Panc1 (cell line): ENCODE data around the gene INTS4. TPM values are rescaled to one million over a fixed set of nuclear protein-coding genes. Genes with fewer than 3 reads are reported as not detected.
"Not testable (repeated sequence)": the region's sequence is repeated elsewhere in the genome, so short reads cannot be mapped to it uniquely, and the experiment has no call there.

Experiments
- ATAC-seq: fragments of 200-7000 bp; cut with Tn5 transposase; 2 replicates; pipeline ENCODE4 v1.9.1; 2020; ENCODE audit warnings: mild to moderate bottlenecking, moderate library complexity
- BruUV-seq: library from RNA; stranded (reverse); fragments of 400-500 nt; replicated peaks from 2 replicates; lab custom pipeline; 2021; lab: Mats Ljungman, UMichigan
- CTCF ChIA-PET: fragments of 300-600 bp; sonication (Branson Sonifier 250); formaldehyde crosslinking; loops from one replicate; lab custom pipeline; 2022; ENCODE audit warnings: antibody characterized with exemption; lab: Charles Lee
- POLR2A ChIA-PET: fragments of 300-600 bp; sonication (Branson Sonifier 250); formaldehyde crosslinking; loops from one replicate; lab custom pipeline; 2022; ENCODE audit warnings: antibody characterized with exemption; lab: Charles Lee
- DNase-seq: peaks from one replicate; pipeline ENCODE4 v3.0.0-alpha.2; 2010; ENCODE audit warnings: low read depth, low spot score
- H3K27ac ChIP-seq: 2 replicates; pipeline ENCODE4 v1.5.1; 2011; ENCODE audit warnings: mild to moderate bottlenecking, low read length, inconsistent platforms
- H3K27me3 ChIP-seq: fragments of 200-500 bp; sonication (Bioruptor generic); 2 replicates; pipeline ENCODE4 v1.6.0; 2014; ENCODE audit warnings: low read length, inconsistent platforms; ENCODE audit not compliant: control insufficient read depth, insufficient read depth
- H3K36me3 ChIP-seq: fragments of 200-500 bp; sonication (Bioruptor generic); 2 replicates; pipeline ENCODE4 v1.5.1; 2014; ENCODE audit warnings: inconsistent platforms, mild to moderate bottlenecking, low read length, moderate library complexity; ENCODE audit not compliant: control insufficient read depth, insufficient read depth
- H3K4me1 ChIP-seq: 2 replicates; pipeline ENCODE4 v1.5.1; 2011; ENCODE audit warnings: inconsistent platforms, mild to moderate bottlenecking, low read length, moderate library complexity; ENCODE audit not compliant: control insufficient read depth, insufficient read depth
- H3K4me3 ChIP-seq, 2 experiments: 2 replicates each; pipeline ENCODE4 v1.5.1; 2011 to 2012; ENCODE audit warnings: low read depth in 2 of 2, low read length in 2 of 2, mild to moderate bottlenecking in 2 of 2, inconsistent platforms in 1 of 2, moderate library complexity in 1 of 2
- H3K9me3 ChIP-seq: fragments of 200-500 bp; sonication (Bioruptor generic); 2 replicates; pipeline ENCODE4 v1.5.1; 2014; ENCODE audit warnings: low read depth, mild to moderate bottlenecking, inconsistent platforms, low read length, moderate library complexity; ENCODE audit not compliant: control insufficient read depth, insufficient read depth
- POLR2AphosphoS5 ChIP-seq: IDR thresholded peaks from 2 replicates; pipeline ENCODE4 v1.6.1; 2012; ENCODE audit warnings: mild to moderate bottlenecking, low read depth, low read length, moderate library complexity
- SIN3A ChIP-seq: IDR thresholded peaks from 2 replicates; pipeline ENCODE4 v1.6.1; 2012; ENCODE audit warnings: low read depth, mild to moderate bottlenecking, low read length, moderate library complexity, borderline replicate concordance; ENCODE audit not compliant: insufficient read depth
- TCF7L2 ChIP-seq: IDR thresholded peaks from 2 replicates; pipeline ENCODE4 v1.6.1; 2011; ENCODE audit warnings: mild to moderate bottlenecking, low read depth, low read length, inconsistent platforms
- in situ Hi-C: cut with HindIII; loops from 2 replicates; pipeline ENCODE4 v1.10.0; 2016; ENCODE audit warnings: low sequenced_read_pairs, low pct_unique_long_range_greater_than_20kb
- intact Hi-C: fragments of 100-400 bp; cut with micrococcal nuclease; formaldehyde crosslinking; loops from one replicate; pipeline ENCODE4 v1.10.0; 2022; ENCODE audit not compliant: unreplicated experiment
- total RNA-seq: library from RNA; stranded (reverse); gene quantifications from one replicate; pipeline ENCODE4 v1.2.1, GENCODE V29; 2021; ENCODE audit not compliant: unreplicated experiment
- TF ChIP-seq, protein P1 (sequence below): fragments of 450-650 bp; IDR thresholded peaks from 2 replicates; pipeline ENCODE4 v1.5.1; 2017; ENCODE audit warnings: mild to moderate bottlenecking
- TF ChIP-seq, protein P2 (sequence below), 2 experiments: IDR thresholded peaks; 2 replicates each; pipeline ENCODE4 v1.6.1; 2011 to 2012; ENCODE audit warnings: low read depth in 2 of 2, control low read depth in 1 of 2, low read length in 1 of 2, mild to moderate bottlenecking in 1 of 2, moderate library complexity in 1 of 2; ENCODE audit not compliant: insufficient read depth in 1 of 2

The INTS4 gene
- total RNA-seq, 1 experiment from 2014 or later = 48.2 TPM

DNA sequence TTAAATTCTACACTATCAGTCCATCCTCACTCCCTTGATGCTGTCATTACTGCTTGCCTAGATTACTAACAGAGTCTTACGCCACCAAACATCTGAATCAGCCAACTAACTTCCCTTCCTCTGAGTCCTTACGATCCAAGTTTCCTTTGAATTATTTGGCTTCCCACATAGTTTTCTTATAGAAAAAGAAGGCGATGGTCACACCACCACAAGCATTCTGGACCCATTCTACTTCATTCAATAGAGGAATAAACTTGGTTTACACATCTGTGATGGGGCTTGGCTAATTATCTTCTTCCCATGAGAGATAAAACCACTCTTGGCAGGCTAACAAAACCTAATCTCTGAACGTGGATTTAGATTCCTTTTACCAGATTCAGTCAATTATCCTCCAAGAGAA, 35.0 kb downstream of the INTS4 start:
- ChIA-PET POLR2A (no interaction called here), CTCF (no interaction called here)
- Histone ChIP-seq H3K27me3 (no peaks in the 10 kb centered on the region), H3K4me3 (no peak overlapping the region), H3K4me1 (no peaks in the 10 kb centered on the region), H3K27ac (no peak overlapping the region), H3K36me3 (no peaks in the 10 kb centered on the region), H3K9me3 (no peaks in the 10 kb centered on the region)
- ATAC-seq (no peak), DNase-seq (no peak)
- intact Hi-C loops (no loop called here), in situ Hi-C loops (no loop called here)
- no peak for TF ChIP-seq SIN3A
- TF ChIP-seq, protein P1, sequence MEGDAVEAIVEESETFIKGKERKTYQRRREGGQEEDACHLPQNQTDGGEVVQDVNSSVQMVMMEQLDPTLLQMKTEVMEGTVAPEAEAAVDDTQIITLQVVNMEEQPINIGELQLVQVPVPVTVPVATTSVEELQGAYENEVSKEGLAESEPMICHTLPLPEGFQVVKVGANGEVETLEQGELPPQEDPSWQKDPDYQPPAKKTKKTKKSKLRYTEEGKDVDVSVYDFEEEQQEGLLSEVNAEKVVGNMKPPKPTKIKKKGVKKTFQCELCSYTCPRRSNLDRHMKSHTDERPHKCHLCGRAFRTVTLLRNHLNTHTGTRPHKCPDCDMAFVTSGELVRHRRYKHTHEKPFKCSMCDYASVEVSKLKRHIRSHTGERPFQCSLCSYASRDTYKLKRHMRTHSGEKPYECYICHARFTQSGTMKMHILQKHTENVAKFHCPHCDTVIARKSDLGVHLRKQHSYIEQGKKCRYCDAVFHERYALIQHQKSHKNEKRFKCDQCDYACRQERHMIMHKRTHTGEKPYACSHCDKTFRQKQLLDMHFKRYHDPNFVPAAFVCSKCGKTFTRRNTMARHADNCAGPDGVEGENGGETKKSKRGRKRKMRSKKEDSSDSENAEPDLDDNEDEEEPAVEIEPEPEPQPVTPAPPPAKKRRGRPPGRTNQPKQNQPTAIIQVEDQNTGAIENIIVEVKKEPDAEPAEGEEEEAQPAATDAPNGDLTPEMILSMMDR = no peak
- TF ChIP-seq, protein P2, sequence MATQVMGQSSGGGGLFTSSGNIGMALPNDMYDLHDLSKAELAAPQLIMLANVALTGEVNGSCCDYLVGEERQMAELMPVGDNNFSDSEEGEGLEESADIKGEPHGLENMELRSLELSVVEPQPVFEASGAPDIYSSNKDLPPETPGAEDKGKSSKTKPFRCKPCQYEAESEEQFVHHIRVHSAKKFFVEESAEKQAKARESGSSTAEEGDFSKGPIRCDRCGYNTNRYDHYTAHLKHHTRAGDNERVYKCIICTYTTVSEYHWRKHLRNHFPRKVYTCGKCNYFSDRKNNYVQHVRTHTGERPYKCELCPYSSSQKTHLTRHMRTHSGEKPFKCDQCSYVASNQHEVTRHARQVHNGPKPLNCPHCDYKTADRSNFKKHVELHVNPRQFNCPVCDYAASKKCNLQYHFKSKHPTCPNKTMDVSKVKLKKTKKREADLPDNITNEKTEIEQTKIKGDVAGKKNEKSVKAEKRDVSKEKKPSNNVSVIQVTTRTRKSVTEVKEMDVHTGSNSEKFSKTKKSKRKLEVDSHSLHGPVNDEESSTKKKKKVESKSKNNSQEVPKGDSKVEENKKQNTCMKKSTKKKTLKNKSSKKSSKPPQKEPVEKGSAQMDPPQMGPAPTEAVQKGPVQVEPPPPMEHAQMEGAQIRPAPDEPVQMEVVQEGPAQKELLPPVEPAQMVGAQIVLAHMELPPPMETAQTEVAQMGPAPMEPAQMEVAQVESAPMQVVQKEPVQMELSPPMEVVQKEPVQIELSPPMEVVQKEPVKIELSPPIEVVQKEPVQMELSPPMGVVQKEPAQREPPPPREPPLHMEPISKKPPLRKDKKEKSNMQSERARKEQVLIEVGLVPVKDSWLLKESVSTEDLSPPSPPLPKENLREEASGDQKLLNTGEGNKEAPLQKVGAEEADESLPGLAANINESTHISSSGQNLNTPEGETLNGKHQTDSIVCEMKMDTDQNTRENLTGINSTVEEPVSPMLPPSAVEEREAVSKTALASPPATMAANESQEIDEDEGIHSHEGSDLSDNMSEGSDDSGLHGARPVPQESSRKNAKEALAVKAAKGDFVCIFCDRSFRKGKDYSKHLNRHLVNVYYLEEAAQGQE (IDR thresholded peaks at IDR 0.05; ENCODE audit: insufficient read depth in 1 of 2, low read depth in 2 of 2, low read length in 1 of 2) = no peak
- no peak for TF ChIP-seq POLR2AphosphoS5
- TF ChIP-seq TCF7L2 = no peak
- no TSS peak for BruUV-seq

DNA sequence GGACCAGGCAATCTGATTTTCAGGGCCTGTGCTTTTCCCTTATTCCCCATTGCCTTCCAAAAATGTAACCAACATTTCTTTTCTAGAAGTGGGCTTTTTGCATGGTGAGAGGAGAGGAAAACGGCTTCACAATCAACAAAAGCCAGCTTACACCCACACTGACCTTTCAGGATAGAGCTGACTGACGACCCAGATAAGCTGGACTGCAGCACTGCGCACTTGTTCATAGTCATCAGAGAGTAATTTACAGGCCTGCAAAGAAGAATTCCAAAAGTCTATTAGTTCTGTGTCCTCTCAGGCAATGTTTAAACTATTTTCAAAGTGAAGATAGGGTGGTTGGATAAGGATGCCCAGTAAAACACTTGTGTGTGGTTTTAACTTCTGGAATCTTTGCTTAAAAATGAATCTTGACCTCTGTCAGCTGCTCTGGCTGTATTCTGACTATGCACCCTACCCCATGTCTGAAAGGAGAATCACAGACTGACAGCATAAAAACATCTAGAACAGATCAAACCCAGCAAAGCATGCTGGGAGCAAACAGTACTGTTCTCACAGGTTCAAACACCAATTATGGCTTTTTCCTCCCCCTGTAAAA, 35.8 kb downstream of the INTS4 start:
- in situ Hi-C loops, DNase-seq, H3K27me3 ChIP-seq, POLR2A ChIA-PET, intact Hi-C loops, BruUV-seq, H3K9me3 ChIP-seq, ATAC-seq, H3K27ac ChIP-seq, H3K4me3 ChIP-seq, H3K36me3 ChIP-seq, H3K4me1 ChIP-seq, CTCF ChIA-PET: not testable (repeated sequence)

DNA sequence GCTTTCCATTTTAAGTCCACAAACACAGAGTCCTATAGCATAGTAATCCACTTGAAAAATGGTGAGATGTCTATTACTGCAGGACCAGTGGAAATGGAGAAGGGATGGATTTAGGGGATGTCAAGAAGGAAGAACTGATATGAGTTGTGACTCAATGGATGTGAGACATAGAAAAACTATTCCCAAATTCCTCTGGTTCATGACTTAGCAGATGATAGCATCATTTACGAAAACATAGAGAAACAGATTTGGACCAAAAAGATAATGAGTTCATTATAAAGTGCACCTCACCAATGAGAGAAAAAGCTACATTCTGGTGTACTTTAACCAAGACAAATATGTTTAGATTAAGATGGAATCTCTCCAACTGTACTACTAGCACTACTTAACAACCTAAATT, 51.2 kb downstream of the INTS4 start:
- H3K4me3 ChIP-seq, H3K36me3 ChIP-seq, H3K9me3 ChIP-seq, CTCF ChIA-PET, H3K27ac ChIP-seq, BruUV-seq, intact Hi-C loops, DNase-seq, POLR2A ChIA-PET, ATAC-seq, H3K4me1 ChIP-seq, in situ Hi-C loops, H3K27me3 ChIP-seq: not testable (repeated sequence)

DNA sequence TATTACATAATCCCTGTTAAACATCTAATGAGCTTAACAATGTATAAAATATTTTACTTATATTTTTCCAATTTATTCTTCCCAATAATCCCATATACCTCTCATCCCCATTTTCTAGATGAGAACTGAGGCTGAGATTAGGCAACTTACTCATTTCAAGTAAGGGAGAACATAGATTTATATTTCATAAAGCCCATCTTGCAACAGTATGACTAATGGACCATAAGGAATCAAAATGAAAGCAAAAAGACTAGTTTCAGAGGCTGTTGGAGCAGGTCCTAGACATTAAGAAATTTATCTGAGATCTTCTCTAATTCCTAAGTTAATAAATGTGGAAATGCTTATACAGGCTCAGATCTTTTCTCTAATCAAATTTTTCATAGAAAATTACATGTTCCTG, 52.0 kb downstream of the INTS4 start:
- BruUV-seq, H3K4me3 ChIP-seq, H3K9me3 ChIP-seq, DNase-seq, POLR2A ChIA-PET, ATAC-seq, H3K4me1 ChIP-seq, intact Hi-C loops, CTCF ChIA-PET, H3K36me3 ChIP-seq, H3K27me3 ChIP-seq, in situ Hi-C loops, H3K27ac ChIP-seq: not testable (repeated sequence)

DNA sequence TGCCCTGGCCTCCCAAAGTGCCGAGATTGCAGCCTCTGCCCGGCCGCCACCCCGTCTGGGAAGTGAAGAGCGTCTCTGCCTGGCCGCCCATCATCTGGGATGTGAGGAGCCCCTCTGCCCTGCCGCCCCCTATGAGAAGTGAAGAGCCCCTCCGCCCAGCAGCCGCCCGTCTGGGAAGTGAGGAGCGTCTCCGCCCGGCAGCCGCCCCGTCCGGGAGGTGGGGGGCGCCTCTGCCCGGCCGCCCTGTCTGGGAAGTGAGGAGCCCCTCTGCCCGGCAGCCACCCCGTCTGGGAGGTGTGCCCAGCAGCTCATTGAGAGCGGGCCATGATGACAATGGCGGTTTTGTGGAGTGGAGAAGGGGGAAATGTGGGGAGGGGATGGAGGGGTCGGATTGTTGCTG, 60.9 kb downstream of the INTS4 start:
- H3K9me3 ChIP-seq, intact Hi-C loops, POLR2A ChIA-PET, H3K4me3 ChIP-seq, H3K27me3 ChIP-seq, H3K4me1 ChIP-seq, H3K27ac ChIP-seq, H3K36me3 ChIP-seq, in situ Hi-C loops, DNase-seq, BruUV-seq, CTCF ChIA-PET, ATAC-seq: not testable (repeated sequence)
